Tibial nerve (tissue), 4 donors: ENCODE measurements around the gene LHX1.

ENCODE experiments used
- EP300 ChIP-seq, 2 donors: sonication (generic); formaldehyde crosslinking; IDR thresholded peaks; one replicate each; pipeline ENCODE4 v1.6.1; 2017; ENCODE audit warnings: antibody characterized with exemption in 2 of 2, mild to moderate bottlenecking in 1 of 2
- TF ChIP-seq, protein P1 (sequence below), 5 experiments: fragments of 200-600 bp in 3 of 5; fragments of 450-650 bp in 2 of 5; sonication (generic) in 3 of 5; IDR thresholded peaks; one replicate each; pipeline ENCODE4 v1.5.1; 2016 to 2019; ENCODE audit warnings: antibody characterized with exemption in 5 of 5, mild to moderate bottlenecking in 3 of 5, moderate library complexity in 2 of 5

- TF ChIP-seq, protein P1, sequence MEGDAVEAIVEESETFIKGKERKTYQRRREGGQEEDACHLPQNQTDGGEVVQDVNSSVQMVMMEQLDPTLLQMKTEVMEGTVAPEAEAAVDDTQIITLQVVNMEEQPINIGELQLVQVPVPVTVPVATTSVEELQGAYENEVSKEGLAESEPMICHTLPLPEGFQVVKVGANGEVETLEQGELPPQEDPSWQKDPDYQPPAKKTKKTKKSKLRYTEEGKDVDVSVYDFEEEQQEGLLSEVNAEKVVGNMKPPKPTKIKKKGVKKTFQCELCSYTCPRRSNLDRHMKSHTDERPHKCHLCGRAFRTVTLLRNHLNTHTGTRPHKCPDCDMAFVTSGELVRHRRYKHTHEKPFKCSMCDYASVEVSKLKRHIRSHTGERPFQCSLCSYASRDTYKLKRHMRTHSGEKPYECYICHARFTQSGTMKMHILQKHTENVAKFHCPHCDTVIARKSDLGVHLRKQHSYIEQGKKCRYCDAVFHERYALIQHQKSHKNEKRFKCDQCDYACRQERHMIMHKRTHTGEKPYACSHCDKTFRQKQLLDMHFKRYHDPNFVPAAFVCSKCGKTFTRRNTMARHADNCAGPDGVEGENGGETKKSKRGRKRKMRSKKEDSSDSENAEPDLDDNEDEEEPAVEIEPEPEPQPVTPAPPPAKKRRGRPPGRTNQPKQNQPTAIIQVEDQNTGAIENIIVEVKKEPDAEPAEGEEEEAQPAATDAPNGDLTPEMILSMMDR (IDR thresholded peaks at IDR 0.05): no peak
- no peak for TF ChIP-seq EP300 (IDR thresholded peaks at IDR 0.05)
Observed at GRCh38 chr17:36910513-36910912, 26.8 kb upstream of the LHX1 start.
